ENCODE measurements around the gene SCAF1. TPM values are rescaled to one million over a fixed set of nuclear protein-coding genes. Genes with fewer than 3 reads are reported as not detected.

The SCAF1 gene
- total and polyA plus RNA-seq, 2 donors = 3.2 to 17.2 TPM

DNA sequence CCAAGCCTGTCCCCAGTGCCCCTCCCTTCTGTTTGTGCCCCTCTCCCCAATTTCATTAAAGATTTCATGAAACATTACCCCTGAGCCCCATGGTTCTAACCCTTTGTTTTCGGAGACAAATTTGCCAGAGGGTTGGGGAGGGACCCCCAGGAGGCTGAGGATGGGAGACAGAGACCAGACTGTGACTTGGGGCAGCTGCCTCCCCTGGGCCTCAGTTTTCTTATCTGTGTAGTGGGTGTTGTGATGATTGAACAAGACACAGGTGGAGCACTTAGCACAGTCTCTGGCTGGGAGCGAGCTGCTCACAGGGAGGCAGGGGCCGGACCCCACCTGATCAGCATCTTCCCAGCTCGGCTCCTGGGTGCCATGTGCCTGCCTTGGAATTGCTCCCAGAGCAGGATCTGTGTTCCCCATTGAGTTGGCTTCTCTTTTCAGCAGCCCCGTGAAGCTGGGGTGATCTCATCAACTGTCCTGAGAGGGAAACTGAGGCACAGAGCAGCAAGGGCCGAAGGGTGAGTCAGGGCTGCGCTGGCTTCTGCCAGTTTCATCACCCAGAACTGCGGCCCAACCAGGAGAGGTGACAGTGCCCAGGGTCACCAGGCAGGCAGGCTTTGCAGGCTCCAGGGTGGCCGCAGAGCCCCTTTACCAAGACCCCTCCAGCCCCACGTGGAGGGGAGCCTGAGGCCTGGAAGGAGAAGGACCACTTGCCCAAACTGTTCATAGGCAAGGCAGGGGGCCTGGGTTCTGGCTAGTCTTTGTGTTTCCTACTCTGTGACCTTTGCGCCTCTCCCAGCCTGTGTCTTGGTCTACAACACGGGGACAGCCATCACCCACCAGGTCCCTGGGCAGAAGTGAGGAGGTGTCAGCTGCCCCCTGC, 16.8 kb downstream of the SCAF1 start:
- no peak overlapping the region for H3K27ac ChIP-seq (ENCODE audit: low read depth in 1 of 2, low read length in 1 of 2)
- WGBS = 98% methylated on average over 12 of the region's 12 CpGs
- no peak for DNase-seq (ENCODE audit: low read depth in 6 of 9, low spot score in 9 of 9)
- H3K4me3 ChIP-seq (ENCODE audit: low read length in 2 of 2) = no peak overlapping the region
- H3K9me3 ChIP-seq (ENCODE audit: control insufficient read depth in 2 of 2, insufficient read depth in 1 of 2, low read length in 1 of 2) = no peaks in the 10 kb centered on the region
- H3K27me3 ChIP-seq (ENCODE audit: control insufficient read depth in 2 of 2, insufficient read depth in 1 of 2, low read length in 1 of 2) = no peaks in the 10 kb centered on the region
- peaks cover 4 to 12% of the 10 kb centered on the region in 2 donors for H3K4me1 ChIP-seq (ENCODE audit: control insufficient read depth in 2 of 2, insufficient read depth in 2 of 2, low read length in 2 of 2)
- peaks cover 88% of the 10 kb centered on the region in 2 donors for H3K36me3 ChIP-seq (ENCODE audit: control insufficient read depth in 2 of 2, insufficient read depth in 2 of 2, low read length in 1 of 2)

DNA sequence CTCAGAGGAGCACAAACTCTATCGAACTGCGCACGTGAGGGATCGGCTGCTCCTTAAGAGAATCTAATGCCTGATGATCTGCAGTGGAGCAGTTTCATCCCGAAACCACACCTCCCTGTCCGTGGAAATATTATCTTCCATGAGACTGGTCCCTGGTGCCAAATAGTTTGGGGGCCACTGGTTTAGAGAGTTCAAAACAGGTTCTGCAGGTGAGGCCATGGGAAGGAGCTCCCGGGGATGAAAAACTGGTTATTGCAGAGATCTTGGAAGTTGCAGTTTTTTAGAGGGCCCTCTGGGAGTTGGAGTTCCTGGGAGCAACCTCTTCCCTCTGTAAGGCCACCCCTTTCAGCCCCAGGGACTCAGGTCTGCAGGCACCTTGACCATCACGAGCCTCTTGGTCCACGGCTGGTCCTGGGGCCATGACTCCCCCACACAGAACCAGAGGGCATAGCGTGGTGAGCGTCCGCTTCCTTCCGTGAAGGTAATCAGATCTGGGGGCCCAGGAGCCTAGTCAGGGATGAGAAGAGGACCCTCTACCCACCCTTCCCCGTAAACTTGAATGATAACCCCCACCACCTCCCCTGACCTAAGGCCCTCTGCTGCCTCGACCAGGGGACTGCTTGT, 18.4 kb downstream of the SCAF1 start:
- DNase-seq (ENCODE audit: low read depth in 6 of 9, low spot score in 9 of 9) = no peak
- no peak overlapping the region for H3K4me3 ChIP-seq (ENCODE audit: low read length in 2 of 2)
- no peaks in the 10 kb centered on the region for H3K9me3 ChIP-seq (ENCODE audit: control insufficient read depth in 2 of 2, insufficient read depth in 1 of 2, low read length in 1 of 2)
- peaks cover 9 to 25% of the 10 kb centered on the region in 2 donors for H3K4me1 ChIP-seq (ENCODE audit: control insufficient read depth in 2 of 2, insufficient read depth in 2 of 2, low read length in 2 of 2)
- no peaks in the 10 kb centered on the region for H3K27me3 ChIP-seq (ENCODE audit: control insufficient read depth in 2 of 2, insufficient read depth in 1 of 2, low read length in 1 of 2)
- peaks cover 72 to 74% of the 10 kb centered on the region in 2 donors for H3K36me3 ChIP-seq (ENCODE audit: control insufficient read depth in 2 of 2, insufficient read depth in 2 of 2, low read length in 1 of 2)
- 96% methylated on average over 15 of the region's 15 CpGs for WGBS
- no peak overlapping the region for H3K27ac ChIP-seq (ENCODE audit: low read depth in 1 of 2, low read length in 1 of 2)

DNA sequence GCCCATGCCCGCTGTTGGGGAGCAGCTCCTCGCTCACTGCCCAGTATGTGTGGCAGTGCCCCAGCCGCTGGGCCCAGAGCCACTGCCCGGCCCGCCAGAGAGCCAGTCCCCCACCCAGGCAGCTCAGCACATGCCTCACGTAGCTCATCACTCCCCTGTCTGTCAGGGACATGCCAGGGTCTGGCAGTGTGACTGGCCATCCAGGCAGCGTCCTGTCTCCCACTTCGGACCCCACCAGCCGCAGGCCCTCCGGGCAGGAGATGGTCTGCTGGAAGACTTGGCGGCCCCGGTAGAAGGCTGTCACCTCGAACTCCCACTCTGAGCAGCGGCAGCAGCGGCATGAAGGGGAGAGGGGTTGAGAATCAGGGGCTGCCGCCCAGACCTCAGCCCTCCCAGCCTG, 20.0 kb downstream of the SCAF1 start:
- H3K9me3 ChIP-seq (ENCODE audit: control insufficient read depth in 2 of 2, insufficient read depth in 1 of 2, low read length in 1 of 2) = peaks cover 0 to 2% of the 10 kb centered on the region in 2 donors
- no peak overlapping the region for H3K4me3 ChIP-seq (ENCODE audit: low read length in 2 of 2)
- H3K27me3 ChIP-seq (ENCODE audit: control insufficient read depth in 2 of 2, insufficient read depth in 1 of 2, low read length in 1 of 2) = no peaks in the 10 kb centered on the region
- WGBS = 98% methylated on average over 16 of the region's 16 CpGs
- peaks cover 56 to 59% of the 10 kb centered on the region in 2 donors for H3K36me3 ChIP-seq (ENCODE audit: control insufficient read depth in 2 of 2, insufficient read depth in 2 of 2, low read length in 1 of 2)
- no peak overlapping the region for H3K27ac ChIP-seq (ENCODE audit: low read depth in 1 of 2, low read length in 1 of 2)
- peaks cover 18 to 35% of the 10 kb centered on the region in 2 donors for H3K4me1 ChIP-seq (ENCODE audit: control insufficient read depth in 2 of 2, insufficient read depth in 2 of 2, low read length in 2 of 2)
- DNase-seq (ENCODE audit: low read depth in 6 of 9, low spot score in 9 of 9) = no peak

DNA sequence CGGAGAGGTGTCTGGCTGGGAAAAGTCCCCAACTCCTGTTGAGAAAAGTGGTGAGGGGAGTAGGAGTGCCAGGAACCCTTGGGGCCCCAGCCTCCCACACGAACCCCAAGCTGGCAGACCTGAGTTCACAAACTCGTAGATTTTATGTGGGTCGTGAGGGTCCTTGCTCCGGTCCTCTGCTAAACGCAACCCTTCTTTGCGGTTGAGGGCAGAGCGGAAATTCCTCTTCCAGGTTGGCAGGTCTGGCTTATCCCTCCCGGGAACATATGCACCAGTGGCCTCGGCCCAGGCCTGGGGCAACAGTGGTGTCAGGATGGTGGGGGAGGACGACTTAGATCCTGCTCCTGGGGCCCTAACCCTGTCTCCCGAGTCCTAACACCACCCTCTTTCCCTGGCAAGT, 21.2 kb downstream of the SCAF1 start:
- H3K4me1 ChIP-seq (ENCODE audit: control insufficient read depth in 2 of 2, insufficient read depth in 2 of 2, low read length in 2 of 2) = peaks cover 21 to 35% of the 10 kb centered on the region in 2 donors
- no peaks in the 10 kb centered on the region for H3K27me3 ChIP-seq (ENCODE audit: control insufficient read depth in 2 of 2, insufficient read depth in 1 of 2, low read length in 1 of 2)
- 97% methylated on average over 12 of the region's 12 CpGs for WGBS

DNA sequence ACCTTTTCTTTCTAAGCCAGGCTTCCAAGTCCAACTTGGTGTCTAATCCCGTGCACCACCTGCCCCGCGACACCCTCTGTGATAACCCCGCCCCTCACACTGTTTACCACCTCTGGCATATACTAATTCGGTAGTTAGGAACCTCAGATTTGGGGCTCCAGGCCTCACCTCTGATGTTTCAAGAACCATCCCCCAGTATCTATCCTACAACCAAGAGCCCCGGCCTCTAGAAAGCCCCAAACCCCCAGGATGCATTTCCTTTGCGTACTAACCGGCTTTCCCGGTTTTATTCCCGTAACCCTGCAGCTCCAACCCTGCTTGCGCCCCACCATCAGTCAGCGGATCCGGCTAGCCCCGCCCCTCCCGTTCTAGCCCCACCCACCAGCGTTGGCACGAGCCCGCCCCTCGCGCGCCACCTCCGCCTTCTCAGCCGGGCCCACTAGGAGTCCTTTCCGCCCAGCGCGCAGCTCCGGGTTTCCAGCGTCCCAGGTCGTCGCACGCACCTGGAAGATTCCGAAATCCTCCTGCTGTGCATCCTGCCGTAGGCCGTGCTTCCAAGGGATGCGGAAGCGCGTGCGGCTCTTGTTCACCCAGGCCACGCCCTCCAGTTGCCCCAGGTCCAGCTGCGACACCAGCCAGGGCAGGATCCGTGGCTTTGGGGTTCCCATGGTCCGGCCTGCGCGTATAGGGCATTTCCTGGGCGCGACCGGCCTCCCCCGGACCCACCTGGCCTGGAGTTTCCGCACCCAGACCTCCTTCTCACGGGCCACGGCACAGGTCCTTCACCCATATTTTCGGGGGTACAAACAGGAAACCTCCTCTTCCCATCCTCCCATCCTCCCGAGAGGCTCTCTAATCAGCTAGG, 22.4 kb downstream of the SCAF1 start:
- peak overlapping the region; percentile 85 to 92 for H3K27ac ChIP-seq (ENCODE audit: low read depth in 1 of 2, low read length in 1 of 2)
- H3K4me1 ChIP-seq (ENCODE audit: control insufficient read depth in 2 of 2, insufficient read depth in 2 of 2, low read length in 2 of 2) = peaks cover 21 to 35% of the 10 kb centered on the region in 2 donors
- peaks cover 0 to 2% of the 10 kb centered on the region in 2 donors for H3K9me3 ChIP-seq (ENCODE audit: control insufficient read depth in 2 of 2, insufficient read depth in 1 of 2, low read length in 1 of 2)
- under 1% methylated on average over 53 of the region's 53 CpGs for WGBS
- no peaks in the 10 kb centered on the region for H3K27me3 ChIP-seq (ENCODE audit: control insufficient read depth in 2 of 2, insufficient read depth in 1 of 2, low read length in 1 of 2)
- H3K36me3 ChIP-seq (ENCODE audit: control insufficient read depth in 2 of 2, insufficient read depth in 2 of 2, low read length in 1 of 2) = peaks cover 41 to 44% of the 10 kb centered on the region in 2 donors
- peak in 8 of 9 donors; percentile 60 to 89 (median 82) for DNase-seq (ENCODE audit: low read depth in 6 of 9, low spot score in 9 of 9)
- H3K4me3 ChIP-seq (ENCODE audit: low read length in 2 of 2) = peak overlapping the region; percentile 60 to 70

More for the DNA sequence above, 21.2 kb downstream of the SCAF1 start:
- Histone ChIP-seq H3K4me3 (ENCODE audit: low read length in 2 of 2) (no peak overlapping the region), H3K27ac (ENCODE audit: low read depth in 1 of 2, low read length in 1 of 2) (no peak overlapping the region), H3K9me3 (ENCODE audit: control insufficient read depth in 2 of 2, insufficient read depth in 1 of 2, low read length in 1 of 2) (peaks cover 0 to 2% of the 10 kb centered on the region in 2 donors), H3K36me3 (ENCODE audit: control insufficient read depth in 2 of 2, insufficient read depth in 2 of 2, low read length in 1 of 2) (peaks cover 47 to 48% of the 10 kb centered on the region in 2 donors)
- no peak for DNase-seq (ENCODE audit: low read depth in 6 of 9, low spot score in 9 of 9)

DNA sequence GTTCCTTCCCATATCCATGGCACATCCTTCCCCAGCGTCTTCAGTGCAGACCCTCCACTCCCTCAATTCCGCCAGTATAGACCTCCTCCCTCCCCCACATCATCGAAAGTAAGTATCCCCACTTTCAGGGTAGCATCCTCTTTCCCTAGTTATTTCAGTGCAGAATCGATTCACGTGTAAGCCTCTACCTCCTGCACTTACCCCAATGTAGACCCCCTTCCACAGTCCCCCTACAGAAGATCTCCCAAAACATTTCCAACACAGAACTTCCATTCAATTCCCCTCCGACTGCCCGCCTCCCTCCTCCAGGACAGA, 23.0 kb downstream of the SCAF1 start:
- peak in 1 of 9 donors; percentile 11 for DNase-seq (ENCODE audit: low read depth in 6 of 9, low spot score in 9 of 9)
- Histone ChIP-seq H3K36me3 (ENCODE audit: control insufficient read depth in 2 of 2, insufficient read depth in 2 of 2, low read length in 1 of 2) (peaks cover 43 to 44% of the 10 kb centered on the region in 2 donors), H3K27me3 (ENCODE audit: control insufficient read depth in 2 of 2, insufficient read depth in 1 of 2, low read length in 1 of 2) (no peaks in the 10 kb centered on the region), H3K27ac (ENCODE audit: low read depth in 1 of 2, low read length in 1 of 2) (peak overlapping the region; percentile 85 to 92), H3K9me3 (ENCODE audit: control insufficient read depth in 2 of 2, insufficient read depth in 1 of 2, low read length in 1 of 2) (peaks cover 0 to 2% of the 10 kb centered on the region in 2 donors), H3K4me1 (ENCODE audit: control insufficient read depth in 2 of 2, insufficient read depth in 2 of 2, low read length in 2 of 2) (peaks cover 21 to 35% of the 10 kb centered on the region in 2 donors), H3K4me3 (ENCODE audit: low read length in 2 of 2) (peak overlapping the region; percentile 60 to 70)
- WGBS = 1% methylated on average over 7 of the region's 7 CpGs

DNA sequence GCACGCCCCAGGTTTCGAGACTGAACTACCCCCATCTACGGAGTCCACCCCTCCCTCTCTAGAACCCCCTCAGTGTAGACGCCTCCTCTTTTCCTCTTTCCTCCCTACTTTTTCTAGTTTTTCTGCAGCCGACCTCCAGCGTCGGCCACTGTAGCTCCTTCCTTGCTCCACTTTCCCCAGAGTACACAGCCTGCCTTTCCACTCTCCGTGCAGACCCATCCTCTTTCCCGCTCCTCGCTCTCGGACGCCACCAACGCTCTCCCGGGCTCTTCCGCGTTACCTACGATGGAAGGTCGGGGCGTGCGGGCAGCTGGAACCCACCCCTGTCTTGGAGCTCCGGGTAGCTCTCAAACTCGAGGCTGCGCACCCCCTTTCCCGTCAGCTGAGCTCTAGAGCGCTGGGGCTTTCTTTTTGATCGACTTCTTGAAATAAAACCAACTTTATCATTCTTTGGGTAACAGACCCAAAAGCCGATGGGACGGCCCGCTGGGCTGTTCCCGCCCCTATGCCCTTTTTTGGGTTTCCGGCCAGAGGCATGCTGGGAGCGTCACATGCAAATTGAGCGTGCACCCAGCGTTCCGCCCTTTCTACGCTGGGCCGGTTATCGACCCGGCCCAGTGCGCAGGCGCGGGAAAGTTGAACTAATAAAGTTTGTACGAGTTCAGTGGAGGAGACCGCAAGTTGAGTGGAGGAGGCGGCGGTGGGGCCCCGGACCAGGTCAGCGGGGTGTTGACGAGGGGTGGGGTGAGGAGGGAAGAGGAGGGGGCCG, 23.5 kb downstream of the SCAF1 start, which contains the start of the genes BCL2L12 and IRF3:
Gene BCL2L12, plus strand, starts transcription at position 583 of the 769 bp plus-strand sequence. CDS start 760 bp downstream, outside the sequence.
Gene IRF3, minus strand, starts transcription at position 507 of the 769 bp plus-strand sequence. CDS start 1,019 bp downstream, outside the sequence.
- peak within 1 kb of the TSS; percentile 85 to 92 for H3K27ac ChIP-seq (ENCODE audit: low read depth in 1 of 2, low read length in 1 of 2)
- H3K4me3 ChIP-seq (ENCODE audit: low read length in 2 of 2) = peak within 1 kb of the TSS; percentile 60 to 70
- H3K36me3 ChIP-seq (ENCODE audit: control insufficient read depth in 2 of 2, insufficient read depth in 2 of 2, low read length in 1 of 2) = peaks cover 41 to 43% of the 10 kb centered on the region in 2 donors
- peaks cover 21 to 35% of the 10 kb centered on the region in 2 donors for H3K4me1 ChIP-seq (ENCODE audit: control insufficient read depth in 2 of 2, insufficient read depth in 2 of 2, low read length in 2 of 2)
- no peaks in the 10 kb centered on the region for H3K27me3 ChIP-seq (ENCODE audit: control insufficient read depth in 2 of 2, insufficient read depth in 1 of 2, low read length in 1 of 2)
- H3K9me3 ChIP-seq (ENCODE audit: control insufficient read depth in 2 of 2, insufficient read depth in 1 of 2, low read length in 1 of 2) = peaks cover 0 to 2% of the 10 kb centered on the region in 2 donors
- peak; percentile 90 to 98 (median 96) for DNase-seq (ENCODE audit: low read depth in 6 of 9, low spot score in 9 of 9)
- under 1% methylated on average over 50 of the region's 50 CpGs for WGBS

DNA sequence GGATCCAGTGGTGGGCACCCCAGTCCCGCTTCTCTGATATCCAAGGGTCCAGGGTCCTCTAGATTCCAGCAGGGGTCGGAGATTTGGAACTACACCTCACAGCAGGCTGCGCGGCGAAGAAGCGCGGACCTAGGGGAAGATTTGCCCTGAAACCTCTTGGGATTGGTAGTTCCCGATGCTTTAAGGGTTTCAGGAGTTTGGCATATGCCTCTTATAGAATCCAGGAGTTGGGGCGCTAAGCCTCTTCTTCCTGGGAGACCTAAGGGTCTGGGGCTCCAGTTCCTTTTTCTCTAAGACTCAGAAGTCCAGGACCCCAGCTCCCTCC, 24.1 kb downstream of the SCAF1 start:
- no peaks in the 10 kb centered on the region for H3K27me3 ChIP-seq (ENCODE audit: control insufficient read depth in 2 of 2, insufficient read depth in 1 of 2, low read length in 1 of 2)
- peak overlapping the region; percentile 78 to 92 for H3K27ac ChIP-seq (ENCODE audit: low read depth in 1 of 2, low read length in 1 of 2)
- peaks cover 36 to 39% of the 10 kb centered on the region in 2 donors for H3K36me3 ChIP-seq (ENCODE audit: control insufficient read depth in 2 of 2, insufficient read depth in 2 of 2, low read length in 1 of 2)
- peaks cover 0 to 2% of the 10 kb centered on the region in 2 donors for H3K9me3 ChIP-seq (ENCODE audit: control insufficient read depth in 2 of 2, insufficient read depth in 1 of 2, low read length in 1 of 2)
- DNase-seq (ENCODE audit: low read depth in 6 of 9, low spot score in 9 of 9) = no peak
- H3K4me1 ChIP-seq (ENCODE audit: control insufficient read depth in 2 of 2, insufficient read depth in 2 of 2, low read length in 2 of 2) = peaks cover 21 to 35% of the 10 kb centered on the region in 2 donors
- H3K4me3 ChIP-seq (ENCODE audit: low read length in 2 of 2) = peak overlapping the region; percentile 60 to 70
- 1% methylated on average over 9 of the region's 9 CpGs for WGBS

Measured in thymus (tissue), 11 donors.